ENCODE data around the gene GZMA.

Gene GZMA

DNA sequence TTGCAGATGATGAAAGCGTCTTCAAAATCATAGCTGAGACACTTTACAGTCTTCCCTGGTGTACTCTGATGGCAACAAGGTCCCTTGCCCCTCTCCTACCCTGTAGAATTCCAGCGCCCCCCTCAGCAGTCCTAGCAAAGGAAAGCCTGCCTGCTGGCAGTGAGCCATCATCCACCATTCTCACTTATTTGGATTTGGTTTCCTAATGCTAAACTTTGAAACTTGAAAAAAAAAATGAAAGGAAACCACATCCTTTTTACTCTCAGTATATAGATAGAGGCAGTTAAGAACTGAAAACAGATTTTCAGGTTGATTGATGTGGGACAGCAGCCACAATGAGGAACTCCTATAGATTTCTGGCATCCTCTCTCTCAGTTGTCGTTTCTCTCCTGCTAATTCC is at the start of gene GZMA:
Gene GZMA, plus strand, starts transcription at position 299 of the 400 bp plus-strand sequence. Its CDS starts 37 bp downstream, at position 336.
- Histone ChIP-seq H3K9me3 (ENCODE audit: control insufficient read depth, insufficient read depth, low read length) (no peaks in the 10 kb centered on the region), H3K9ac (ENCODE audit: low read depth, low read length) (no peak within 1 kb of the TSS), H3K27me3 (ENCODE audit: control insufficient read depth, insufficient read depth, low read length) (no peaks in the 10 kb centered on the region), H3K4me1 (ENCODE audit: control insufficient read depth, insufficient read depth, low read length) (no peaks in the 10 kb centered on the region), H3K36me3 (ENCODE audit: control insufficient read depth, insufficient read depth, low read length) (no peaks in the 10 kb centered on the region), H3K4me3 (ENCODE audit: low read depth, low read length) (no peak within 1 kb of the TSS), H3K27ac (ENCODE audit: low read depth, low read length) (no peak within 1 kb of the TSS)

DNA sequence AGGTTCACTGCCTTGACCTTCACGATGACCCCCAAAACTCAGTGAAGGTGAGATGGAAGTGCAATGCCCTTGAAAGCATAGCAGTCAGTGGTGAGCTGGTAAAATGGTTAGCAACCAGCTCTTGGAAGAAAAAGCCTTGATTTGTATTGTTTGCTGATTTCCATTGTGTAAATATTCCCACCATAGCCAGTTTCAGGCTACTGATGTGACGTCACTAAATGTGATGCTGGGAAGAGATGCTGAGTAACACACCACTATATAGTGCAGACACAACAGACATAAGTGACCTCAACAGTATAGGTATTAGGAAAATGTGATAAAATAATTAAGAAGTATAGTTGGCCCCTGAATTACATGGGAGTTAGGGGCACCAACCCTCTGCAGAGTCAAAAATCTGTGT is 47.3 kb upstream of the GZMA start:
- no peak overlapping the region for H3K9ac ChIP-seq (ENCODE audit: low read depth, low read length)
- H3K9me3 ChIP-seq (ENCODE audit: control insufficient read depth, insufficient read depth, low read length), result no peaks in the 10 kb centered on the region
- no peaks in the 10 kb centered on the region for H3K4me1 ChIP-seq (ENCODE audit: control insufficient read depth, insufficient read depth, low read length)
- no peaks in the 10 kb centered on the region for H3K27me3 ChIP-seq (ENCODE audit: control insufficient read depth, insufficient read depth, low read length)
- no peak overlapping the region for H3K27ac ChIP-seq (ENCODE audit: low read depth, low read length)
- H3K4me3 ChIP-seq (ENCODE audit: low read depth, low read length), result no peak overlapping the region
- H3K36me3 ChIP-seq (ENCODE audit: control insufficient read depth, insufficient read depth, low read length), result no peaks in the 10 kb centered on the region

DNA sequence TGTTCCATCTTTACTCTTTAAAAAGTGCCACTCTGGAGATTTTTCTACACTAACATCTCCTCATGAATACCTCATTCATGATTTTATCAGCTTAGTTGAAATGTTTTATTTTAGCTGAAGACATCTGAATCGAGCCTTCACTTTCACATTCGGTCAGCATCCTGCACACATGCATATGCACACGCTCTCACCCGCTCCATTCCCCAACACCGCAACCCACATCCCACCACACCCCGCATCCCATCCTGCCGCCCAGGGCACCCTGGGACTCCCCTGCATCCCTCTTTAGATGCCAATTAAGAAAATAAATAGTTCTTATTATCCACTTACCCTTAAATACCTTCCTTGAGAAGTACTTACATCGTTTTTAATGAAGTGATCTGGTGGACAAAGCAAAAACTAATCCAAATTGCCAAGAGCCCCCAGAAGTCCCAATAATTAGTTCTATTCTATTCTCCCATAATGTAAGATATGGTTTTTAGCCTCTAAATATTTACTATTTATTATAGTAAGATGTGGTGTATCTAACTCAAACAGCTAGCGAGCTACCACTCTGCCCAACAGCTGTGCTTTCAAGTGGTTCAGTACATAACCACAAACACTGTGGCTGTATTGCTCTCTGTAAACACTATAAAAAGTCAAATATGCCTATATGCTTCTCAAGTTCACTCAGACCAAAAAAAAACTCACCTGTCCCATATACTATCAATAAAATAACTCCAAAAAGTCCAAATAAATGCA is 40.2 kb upstream of the GZMA start:
- Histone ChIP-seq H3K36me3 (ENCODE audit: control insufficient read depth, insufficient read depth, low read length) (no peaks in the 10 kb centered on the region), H3K9ac (ENCODE audit: low read depth, low read length) (no peak overlapping the region), H3K27ac (ENCODE audit: low read depth, low read length) (no peak overlapping the region), H3K4me3 (ENCODE audit: low read depth, low read length) (no peak overlapping the region), H3K4me1 (ENCODE audit: control insufficient read depth, insufficient read depth, low read length) (no peaks in the 10 kb centered on the region), H3K27me3 (ENCODE audit: control insufficient read depth, insufficient read depth, low read length) (no peaks in the 10 kb centered on the region), H3K9me3 (ENCODE audit: control insufficient read depth, insufficient read depth, low read length) (peaks cover 10% of the 10 kb centered on the region; the same call in 1 of the 2 replicates)

DNA sequence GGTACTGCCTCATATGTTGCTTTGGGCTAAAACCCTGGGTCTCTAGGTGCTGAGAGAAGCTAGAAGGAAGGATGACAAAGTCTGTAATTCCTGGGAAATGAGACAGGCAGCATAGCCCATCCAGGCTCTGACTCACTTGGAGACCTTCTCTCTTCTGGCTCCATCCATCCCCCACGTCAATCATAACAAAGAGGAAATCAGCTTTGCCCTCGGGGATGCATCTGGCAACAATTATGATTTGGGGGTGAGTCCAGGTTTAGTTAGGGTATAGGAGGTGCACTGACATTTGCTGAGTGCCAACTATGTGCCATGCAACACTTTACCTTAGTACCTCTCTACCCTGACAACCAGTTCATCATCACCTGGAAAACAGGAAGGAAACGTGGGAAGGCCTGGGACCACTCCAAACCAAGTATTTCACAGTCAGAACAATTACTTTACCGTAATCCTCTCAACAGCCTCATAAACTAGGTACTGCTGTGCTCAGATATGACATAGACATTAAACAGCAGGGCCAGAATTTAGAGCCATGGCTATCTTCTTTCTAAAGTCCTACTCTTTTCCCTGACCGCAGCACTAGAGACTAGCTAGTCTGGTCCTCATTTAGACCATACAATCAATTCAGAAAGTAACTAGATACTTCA is 39.1 kb upstream of the GZMA start:
- no peaks in the 10 kb centered on the region for H3K36me3 ChIP-seq (ENCODE audit: control insufficient read depth, insufficient read depth, low read length)
- no peak overlapping the region for H3K4me3 ChIP-seq (ENCODE audit: low read depth, low read length)
- H3K9me3 ChIP-seq (ENCODE audit: control insufficient read depth, insufficient read depth, low read length), result peaks cover 10% of the 10 kb centered on the region; the same call in 1 of the 2 replicates
- H3K9ac ChIP-seq (ENCODE audit: low read depth, low read length), result no peak overlapping the region
- no peak overlapping the region for H3K27ac ChIP-seq (ENCODE audit: low read depth, low read length)
- H3K4me1 ChIP-seq (ENCODE audit: control insufficient read depth, insufficient read depth, low read length), result no peaks in the 10 kb centered on the region
- H3K27me3 ChIP-seq (ENCODE audit: control insufficient read depth, insufficient read depth, low read length), result no peaks in the 10 kb centered on the region

DNA sequence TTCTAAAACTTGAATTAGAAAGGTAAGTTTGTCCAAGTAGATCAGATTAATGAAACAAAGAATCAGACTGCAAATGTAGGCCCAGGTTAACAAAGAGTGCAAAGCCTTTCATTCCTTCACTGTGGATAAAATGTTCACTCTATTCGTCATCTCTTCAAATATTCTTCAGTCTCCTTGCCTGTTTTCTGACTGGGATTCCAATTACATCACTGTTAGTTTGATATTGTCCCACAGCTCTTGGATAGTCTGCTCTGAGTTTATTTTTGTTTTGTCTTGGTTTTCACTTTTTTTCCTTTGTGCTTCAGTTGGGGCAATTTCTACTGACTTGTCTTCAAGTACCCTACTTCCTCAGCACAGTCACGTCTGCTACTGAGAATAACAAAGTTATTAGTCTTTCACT is 38.5 kb upstream of the GZMA start:
- H3K27ac ChIP-seq (ENCODE audit: low read depth, low read length), result no peak overlapping the region
- no peaks in the 10 kb centered on the region for H3K27me3 ChIP-seq (ENCODE audit: control insufficient read depth, insufficient read depth, low read length)
- H3K4me3 ChIP-seq (ENCODE audit: low read depth, low read length), result no peak overlapping the region
- H3K9me3 ChIP-seq (ENCODE audit: control insufficient read depth, insufficient read depth, low read length), result peaks cover 10% of the 10 kb centered on the region; the same call in 1 of the 2 replicates
- no peaks in the 10 kb centered on the region for H3K4me1 ChIP-seq (ENCODE audit: control insufficient read depth, insufficient read depth, low read length)
- no peak overlapping the region for H3K9ac ChIP-seq (ENCODE audit: low read depth, low read length)
- H3K36me3 ChIP-seq (ENCODE audit: control insufficient read depth, insufficient read depth, low read length), result no peaks in the 10 kb centered on the region

DNA sequence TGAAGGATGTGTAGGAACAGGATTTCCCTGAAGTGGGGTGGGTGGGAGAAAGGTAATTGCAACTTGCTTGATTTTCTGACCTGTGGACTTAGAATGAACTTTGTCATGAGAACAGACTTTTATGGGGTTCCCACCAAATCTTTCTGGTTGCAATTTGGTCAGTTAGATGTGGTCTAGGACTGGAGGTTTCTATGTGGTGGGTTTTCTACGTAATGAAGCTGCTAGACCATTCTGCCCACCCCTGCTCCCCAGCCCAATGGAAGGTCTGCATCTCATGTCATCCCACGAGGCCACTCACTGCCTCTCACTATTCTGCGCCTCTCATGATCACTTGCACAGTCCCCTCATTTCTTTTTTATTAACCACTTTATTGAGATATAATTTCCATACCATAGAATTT is 37.9 kb upstream of the GZMA start:
- H3K27me3 ChIP-seq (ENCODE audit: control insufficient read depth, insufficient read depth, low read length), result no peaks in the 10 kb centered on the region
- H3K9me3 ChIP-seq (ENCODE audit: control insufficient read depth, insufficient read depth, low read length), result peaks cover 10% of the 10 kb centered on the region; the same call in 1 of the 2 replicates
- no peak overlapping the region for H3K27ac ChIP-seq (ENCODE audit: low read depth, low read length)
- no peaks in the 10 kb centered on the region for H3K36me3 ChIP-seq (ENCODE audit: control insufficient read depth, insufficient read depth, low read length)
- H3K4me3 ChIP-seq (ENCODE audit: low read depth, low read length), result no peak overlapping the region
- H3K9ac ChIP-seq (ENCODE audit: low read depth, low read length), result no peak overlapping the region
- no peaks in the 10 kb centered on the region for H3K4me1 ChIP-seq (ENCODE audit: control insufficient read depth, insufficient read depth, low read length)

DNA sequence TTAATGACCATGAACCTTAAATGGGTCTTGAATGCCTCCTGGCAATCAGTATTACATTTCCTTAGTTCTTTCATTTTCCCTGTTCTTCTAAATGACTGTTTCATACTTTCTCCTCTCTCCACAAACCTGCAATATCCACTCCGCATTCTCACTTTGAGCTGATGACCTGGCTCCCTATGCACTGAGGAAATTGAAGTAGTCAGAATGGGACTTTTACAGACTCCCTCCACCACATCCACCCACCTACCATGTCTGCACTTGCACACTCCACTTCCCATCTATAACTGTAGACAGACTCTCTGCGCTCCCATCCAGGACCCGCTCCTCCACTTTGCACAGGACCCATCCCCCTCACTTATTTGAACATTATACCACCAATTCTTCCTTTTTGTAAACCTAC is 36.2 kb upstream of the GZMA start:
- Histone ChIP-seq H3K27me3 (ENCODE audit: control insufficient read depth, insufficient read depth, low read length) (no peaks in the 10 kb centered on the region), H3K27ac (ENCODE audit: low read depth, low read length) (no peak overlapping the region), H3K9ac (ENCODE audit: low read depth, low read length) (no peak overlapping the region), H3K4me1 (ENCODE audit: control insufficient read depth, insufficient read depth, low read length) (0 out of 2 replicates have a peak, but pooled peaks cover 1% of the 10 kb centered on the region), H3K9me3 (ENCODE audit: control insufficient read depth, insufficient read depth, low read length) (peaks cover 9% of the 10 kb centered on the region; the same call in 1 of the 2 replicates), H3K36me3 (ENCODE audit: control insufficient read depth, insufficient read depth, low read length) (no peaks in the 10 kb centered on the region), H3K4me3 (ENCODE audit: low read depth, low read length) (no peak overlapping the region)

DNA sequence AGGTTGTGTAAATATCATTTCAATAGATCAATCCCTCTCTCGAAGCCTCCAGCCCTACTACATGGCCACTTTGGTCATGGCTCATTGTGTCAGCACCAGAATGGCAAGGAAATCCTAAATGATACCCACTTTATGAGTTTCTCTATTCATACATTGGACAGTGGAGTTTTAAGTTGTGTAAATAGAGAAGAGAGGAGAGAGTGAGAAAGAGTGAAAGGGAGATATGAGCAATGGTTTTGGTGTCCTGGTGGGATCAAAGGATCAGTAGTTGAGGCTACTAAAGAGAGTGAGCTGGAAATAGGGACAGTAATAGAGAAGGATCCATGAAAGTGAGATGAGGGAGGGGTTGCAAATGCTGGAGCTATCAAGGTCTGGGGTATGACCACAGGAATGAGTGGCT is 31.5 kb upstream of the GZMA start:
- H3K9ac ChIP-seq (ENCODE audit: low read depth, low read length), result no peak overlapping the region
- peaks cover 6% of the 10 kb centered on the region; the same call in 1 of the 2 replicates for H3K4me1 ChIP-seq (ENCODE audit: control insufficient read depth, insufficient read depth, low read length)
- no peak overlapping the region for H3K4me3 ChIP-seq (ENCODE audit: low read depth, low read length)
- no peaks in the 10 kb centered on the region for H3K27me3 ChIP-seq (ENCODE audit: control insufficient read depth, insufficient read depth, low read length)
- H3K27ac ChIP-seq (ENCODE audit: low read depth, low read length), result no peak overlapping the region
- H3K9me3 ChIP-seq (ENCODE audit: control insufficient read depth, insufficient read depth, low read length), result no peaks in the 10 kb centered on the region
- no peaks in the 10 kb centered on the region for H3K36me3 ChIP-seq (ENCODE audit: control insufficient read depth, insufficient read depth, low read length)

DNA sequence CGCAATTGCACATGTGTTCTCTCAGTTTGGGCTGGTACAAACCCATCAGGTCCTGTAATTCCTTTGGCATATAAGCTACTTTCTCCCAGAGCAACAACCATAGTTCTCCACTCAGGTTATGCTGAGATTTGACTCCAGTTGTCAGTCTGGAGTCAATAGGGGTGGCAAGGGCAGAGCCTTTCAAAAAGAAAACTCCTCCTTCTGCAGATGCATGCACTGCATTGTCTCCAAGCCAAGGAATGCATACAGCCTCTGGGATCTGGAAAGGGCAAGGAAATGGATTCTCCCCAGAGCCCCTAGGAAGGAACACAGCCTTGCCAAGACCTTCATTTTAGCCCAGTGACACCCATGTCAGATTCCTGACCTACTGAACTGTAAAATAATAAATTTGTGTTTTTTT is 31.0 kb upstream of the GZMA start:
- no peak overlapping the region for H3K9ac ChIP-seq (ENCODE audit: low read depth, low read length)
- H3K27me3 ChIP-seq (ENCODE audit: control insufficient read depth, insufficient read depth, low read length), result no peaks in the 10 kb centered on the region
- no peaks in the 10 kb centered on the region for H3K9me3 ChIP-seq (ENCODE audit: control insufficient read depth, insufficient read depth, low read length)
- H3K27ac ChIP-seq (ENCODE audit: low read depth, low read length), result no peak overlapping the region
- peaks cover 6% of the 10 kb centered on the region; the same call in 1 of the 2 replicates for H3K4me1 ChIP-seq (ENCODE audit: control insufficient read depth, insufficient read depth, low read length)
- H3K4me3 ChIP-seq (ENCODE audit: low read depth, low read length), result no peak overlapping the region
- H3K36me3 ChIP-seq (ENCODE audit: control insufficient read depth, insufficient read depth, low read length), result no peaks in the 10 kb centered on the region

DNA sequence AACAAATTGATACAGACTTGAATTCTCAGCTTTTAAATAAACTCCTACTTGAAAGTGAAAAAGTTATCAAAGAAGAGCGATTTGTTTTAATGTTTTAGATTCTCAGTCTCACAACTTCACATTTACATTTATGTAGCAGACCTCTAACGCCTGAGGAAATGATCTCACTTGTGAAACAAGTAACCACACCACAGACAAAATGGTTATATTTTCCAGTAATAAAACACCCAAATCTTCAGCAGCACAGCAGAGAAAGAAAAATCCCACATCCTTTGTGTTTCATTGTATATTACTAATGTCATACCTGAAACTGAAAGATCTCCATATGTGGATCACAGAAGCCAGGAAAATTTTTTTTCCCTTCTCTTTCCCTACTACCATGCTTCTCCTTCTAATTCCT is 29.8 kb upstream of the GZMA start:
- no peaks in the 10 kb centered on the region for H3K9me3 ChIP-seq (ENCODE audit: control insufficient read depth, insufficient read depth, low read length)
- H3K27me3 ChIP-seq (ENCODE audit: control insufficient read depth, insufficient read depth, low read length), result no peaks in the 10 kb centered on the region
- H3K4me3 ChIP-seq (ENCODE audit: low read depth, low read length), result no peak overlapping the region
- no peaks in the 10 kb centered on the region for H3K36me3 ChIP-seq (ENCODE audit: control insufficient read depth, insufficient read depth, low read length)
- H3K9ac ChIP-seq (ENCODE audit: low read depth, low read length), result no peak overlapping the region
- peaks cover 6% of the 10 kb centered on the region; the same call in 1 of the 2 replicates for H3K4me1 ChIP-seq (ENCODE audit: control insufficient read depth, insufficient read depth, low read length)
- no peak overlapping the region for H3K27ac ChIP-seq (ENCODE audit: low read depth, low read length)

DNA sequence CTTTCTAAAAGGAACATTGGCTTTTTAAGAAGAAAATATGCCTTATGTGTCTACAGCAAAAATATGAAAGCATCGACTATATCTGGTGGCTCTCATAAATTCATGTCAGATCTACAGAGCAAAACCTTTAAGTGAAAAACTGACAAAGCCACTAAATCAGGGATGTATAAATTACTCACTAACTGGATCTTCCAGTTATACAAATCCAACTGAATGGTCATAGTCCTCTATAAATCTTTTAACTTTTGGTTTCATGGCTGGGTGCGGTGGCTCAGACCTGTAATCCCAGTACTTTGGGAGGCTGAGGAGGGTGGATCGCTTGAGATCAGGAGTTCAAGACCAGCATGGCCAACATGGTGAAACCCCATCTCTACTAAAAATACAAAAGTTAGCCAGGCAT is 29.2 kb upstream of the GZMA start:
- peaks cover 6% of the 10 kb centered on the region; the same call in 1 of the 2 replicates for H3K4me1 ChIP-seq (ENCODE audit: control insufficient read depth, insufficient read depth, low read length)
- H3K9me3 ChIP-seq (ENCODE audit: control insufficient read depth, insufficient read depth, low read length), result no peaks in the 10 kb centered on the region
- H3K9ac ChIP-seq (ENCODE audit: low read depth, low read length), result no peak overlapping the region
- H3K27ac ChIP-seq (ENCODE audit: low read depth, low read length), result no peak overlapping the region
- no peak overlapping the region for H3K4me3 ChIP-seq (ENCODE audit: low read depth, low read length)
- no peaks in the 10 kb centered on the region for H3K36me3 ChIP-seq (ENCODE audit: control insufficient read depth, insufficient read depth, low read length)
- no peaks in the 10 kb centered on the region for H3K27me3 ChIP-seq (ENCODE audit: control insufficient read depth, insufficient read depth, low read length)

Data from HUES48 (cell line).